ENCODE data around the gene NME4. TPM values are rescaled to one million over a fixed set of nuclear protein-coding genes. Genes with fewer than 3 reads are reported as not detected.

NME4 gene
- total RNA-seq, 4 donors from 2014 or later = 114 to 158 (median 124) TPM

DNA sequence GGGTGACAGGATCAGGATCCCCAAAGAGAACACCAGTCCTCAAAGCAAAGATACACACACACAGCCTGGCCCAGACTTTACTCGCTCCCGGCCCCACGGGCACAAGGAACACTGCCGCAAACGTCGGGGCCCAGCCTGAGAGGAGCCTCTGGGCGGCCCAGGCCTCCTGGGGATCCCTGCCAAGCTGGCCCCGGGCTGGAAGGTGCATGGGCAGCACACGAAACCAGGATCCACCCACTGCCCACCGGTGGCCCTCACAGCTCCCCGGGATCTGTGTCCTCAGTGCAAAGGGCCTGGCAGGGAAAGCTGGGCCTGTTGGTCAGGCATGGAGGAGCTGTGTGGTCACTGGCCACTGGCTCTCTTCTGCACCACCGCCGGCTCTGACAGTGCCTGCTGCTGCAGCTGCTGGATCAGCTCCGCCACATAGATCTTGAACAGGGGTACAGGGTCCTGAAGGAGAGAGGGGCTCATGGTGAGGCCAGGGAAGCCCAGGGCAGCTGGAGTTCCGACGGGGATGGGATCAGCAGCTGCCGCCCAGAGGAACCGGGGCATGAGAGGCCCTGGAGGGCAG lies 29.6 kb upstream of the NME4 start:
- Histone ChIP-seq H3K27ac (replicated peaks in 1 of 4) (no peak overlapping the region), H3K9me3 (no peaks in the 10 kb centered on the region), H3K36me3 (peaks cover 29 to 46% (median 44%) of the 10 kb centered on the region in 4 donors), H3K4me1 (peaks cover 14 to 27% (median 24%) of the 10 kb centered on the region in 4 donors), H3K4me3 (no peak overlapping the region), H3K27me3 (peaks cover 0 to 26% (median 0%) of the 10 kb centered on the region in 4 donors)
- WGBS = 85% methylated on average over 9 of the region's 18 CpGs
- no peak for DNase-seq (ENCODE audit: extremely low spot score)
- no peak for TF ChIP-seq POLR2AphosphoS5 (IDR thresholded peaks at IDR 0.05)
- TF ChIP-seq POLR2A (IDR thresholded peaks at IDR 0.05; ENCODE audit: low read depth) = no peak
- TF ChIP-seq EP300 (IDR thresholded peaks at IDR 0.05) = no peak
- TF ChIP-seq, protein P1, sequence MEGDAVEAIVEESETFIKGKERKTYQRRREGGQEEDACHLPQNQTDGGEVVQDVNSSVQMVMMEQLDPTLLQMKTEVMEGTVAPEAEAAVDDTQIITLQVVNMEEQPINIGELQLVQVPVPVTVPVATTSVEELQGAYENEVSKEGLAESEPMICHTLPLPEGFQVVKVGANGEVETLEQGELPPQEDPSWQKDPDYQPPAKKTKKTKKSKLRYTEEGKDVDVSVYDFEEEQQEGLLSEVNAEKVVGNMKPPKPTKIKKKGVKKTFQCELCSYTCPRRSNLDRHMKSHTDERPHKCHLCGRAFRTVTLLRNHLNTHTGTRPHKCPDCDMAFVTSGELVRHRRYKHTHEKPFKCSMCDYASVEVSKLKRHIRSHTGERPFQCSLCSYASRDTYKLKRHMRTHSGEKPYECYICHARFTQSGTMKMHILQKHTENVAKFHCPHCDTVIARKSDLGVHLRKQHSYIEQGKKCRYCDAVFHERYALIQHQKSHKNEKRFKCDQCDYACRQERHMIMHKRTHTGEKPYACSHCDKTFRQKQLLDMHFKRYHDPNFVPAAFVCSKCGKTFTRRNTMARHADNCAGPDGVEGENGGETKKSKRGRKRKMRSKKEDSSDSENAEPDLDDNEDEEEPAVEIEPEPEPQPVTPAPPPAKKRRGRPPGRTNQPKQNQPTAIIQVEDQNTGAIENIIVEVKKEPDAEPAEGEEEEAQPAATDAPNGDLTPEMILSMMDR (IDR thresholded peaks at IDR 0.05) = no peak
- intact Hi-C loops (cut with DNase I) = no loop called here

DNA sequence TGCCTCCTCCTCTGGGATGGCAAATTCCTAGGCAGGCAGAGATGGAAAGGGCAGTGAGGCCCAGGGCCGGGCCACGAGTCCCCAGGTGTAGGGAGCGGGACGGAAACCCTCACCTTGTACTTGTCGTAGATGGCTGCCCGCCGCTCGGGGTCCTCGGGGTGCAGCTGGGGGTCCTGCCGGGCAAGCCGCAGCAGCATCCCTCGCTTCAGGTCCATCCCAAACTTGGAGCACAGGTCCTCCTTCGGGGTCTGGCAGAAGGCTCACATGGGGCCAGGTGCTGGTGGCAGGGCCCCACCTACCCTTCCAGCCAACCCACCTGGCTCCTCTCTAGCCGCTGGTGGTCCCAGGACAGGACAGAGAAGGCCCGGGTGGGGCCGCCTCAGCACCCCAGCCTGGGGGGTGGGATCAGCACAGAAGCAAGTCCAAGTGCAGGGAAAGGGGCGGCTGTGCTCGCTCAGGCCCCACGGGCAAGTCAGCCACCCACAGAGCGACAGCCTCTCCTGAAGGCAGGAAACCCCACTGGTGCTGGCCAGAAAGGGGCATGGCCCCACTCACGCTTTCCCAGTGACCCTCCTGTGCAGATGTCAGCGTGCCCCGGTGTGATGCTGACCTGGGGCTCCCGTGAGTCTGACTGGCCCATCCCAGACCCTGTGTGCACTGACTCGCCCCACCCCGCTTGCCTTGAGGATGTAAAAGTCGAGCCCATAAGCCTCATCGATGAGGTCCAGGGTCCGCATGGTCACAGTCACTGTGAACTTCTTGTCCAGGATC lies 28.4 kb upstream of the NME4 start:
- Histone ChIP-seq H3K9me3 (no peaks in the 10 kb centered on the region), H3K27me3 (peaks cover 0 to 15% (median 0%) of the 10 kb centered on the region in 4 donors), H3K27ac (replicated peaks in 1 of 4) (no peak overlapping the region), H3K4me3 (no peak overlapping the region), H3K36me3 (peaks cover 29 to 58% (median 55%) of the 10 kb centered on the region in 4 donors), H3K4me1 (peaks cover 14 to 26% (median 23%) of the 10 kb centered on the region in 4 donors)
- intact Hi-C loops (cut with DNase I) = no loop called here
- no peak for DNase-seq (ENCODE audit: extremely low spot score)
- 91% methylated on average over 18 of the region's 29 CpGs for WGBS
- TF ChIP-seq POLR2AphosphoS5 (IDR thresholded peaks at IDR 0.05) (no peak), EP300 (IDR thresholded peaks at IDR 0.05) (no peak), POLR2A (IDR thresholded peaks at IDR 0.05; ENCODE audit: low read depth) (no peak)
- TF ChIP-seq, protein P1 (IDR thresholded peaks at IDR 0.05) = no peak

DNA sequence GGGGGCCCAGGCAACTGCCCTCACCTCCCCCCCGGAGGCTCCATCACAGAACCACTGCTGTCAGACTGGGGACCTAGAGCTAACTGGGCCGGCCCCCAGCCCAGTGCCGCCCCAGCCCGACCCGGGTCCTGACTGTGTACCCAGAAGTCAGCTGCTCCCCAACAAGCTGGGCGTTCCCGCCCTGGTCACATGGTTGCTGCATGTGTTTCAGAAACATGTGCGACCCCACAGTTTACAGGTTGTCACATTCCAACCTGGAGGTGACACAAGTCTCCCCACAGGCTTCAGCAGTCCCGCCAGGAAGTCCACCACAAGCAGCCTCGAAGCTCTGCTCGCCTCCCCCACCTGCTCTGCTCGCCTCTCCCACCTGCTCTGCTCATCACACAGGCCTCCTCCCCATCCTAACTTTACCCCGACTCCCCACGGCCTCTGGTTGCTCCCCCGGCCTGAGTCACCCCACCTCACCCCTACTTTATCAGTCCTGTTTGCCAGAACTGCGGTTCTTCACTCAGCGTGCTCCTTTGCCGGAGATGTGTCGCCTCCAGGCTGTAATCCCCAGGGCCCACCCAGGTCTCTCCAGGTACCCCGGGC lies 27.6 kb upstream of the NME4 start:
- Histone ChIP-seq H3K27ac (replicated peaks in 1 of 4) (no peak overlapping the region), H3K27me3 (peaks cover 0 to 7% (median 0%) of the 10 kb centered on the region in 4 donors), H3K4me3 (peak overlapping the region in 3 of 4 donors; percentile 56 to 62 (median 57)), H3K4me1 (peaks cover 14 to 26% (median 23%) of the 10 kb centered on the region in 4 donors), H3K9me3 (no peaks in the 10 kb centered on the region), H3K36me3 (peaks cover 36 to 66% (median 62%) of the 10 kb centered on the region in 4 donors)
- intact Hi-C loops (cut with DNase I) = no loop called here
- DNase-seq (ENCODE audit: extremely low spot score) = no peak
- TF ChIP-seq POLR2A (IDR thresholded peaks at IDR 0.05; ENCODE audit: low read depth) (no peak), POLR2AphosphoS5 (IDR thresholded peaks at IDR 0.05) (no peak), EP300 (IDR thresholded peaks at IDR 0.05) (no peak)
- TF ChIP-seq, protein P1 (IDR thresholded peaks at IDR 0.05) = no peak
- WGBS = 86% methylated on average over 16 of the region's 20 CpGs

DNA sequence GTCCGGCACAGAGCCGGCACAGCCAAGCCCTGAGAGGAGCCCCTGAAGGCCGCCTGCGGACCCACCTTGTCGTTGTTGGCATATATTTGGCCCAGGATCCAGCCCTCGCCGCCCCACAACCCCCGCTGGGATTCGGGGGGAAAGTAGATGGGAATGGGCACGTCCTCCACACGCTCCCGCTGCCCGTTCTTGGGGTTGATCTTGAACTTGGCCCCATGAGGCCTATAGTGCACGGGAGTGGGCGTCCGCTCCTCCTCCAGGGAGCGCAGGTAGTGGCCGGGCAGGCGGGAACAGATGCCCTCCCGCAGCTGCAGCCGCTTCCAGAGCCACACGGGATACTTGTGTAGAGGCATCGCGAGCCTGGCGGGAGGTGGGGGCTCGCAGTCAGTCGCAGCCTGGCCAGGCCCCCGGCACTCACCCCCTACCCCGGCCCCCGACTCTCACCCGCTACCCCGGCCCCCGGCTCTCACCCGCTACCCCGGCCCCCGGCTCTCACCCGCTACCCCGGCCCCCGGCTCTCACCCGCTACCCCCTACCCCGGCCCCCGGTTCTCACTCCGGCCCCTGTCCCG lies 27.0 kb upstream of the NME4 start:
- peaks cover 14 to 26% (median 23%) of the 10 kb centered on the region in 4 donors for H3K4me1 ChIP-seq
- H3K27me3 ChIP-seq = peaks cover 0 to under 1% (median 0%) of the 10 kb centered on the region in 4 donors
- TF ChIP-seq POLR2A (IDR thresholded peaks at IDR 0.05; ENCODE audit: low read depth) (no peak), EP300 (IDR thresholded peaks at IDR 0.05) (no peak), POLR2AphosphoS5 (IDR thresholded peaks at IDR 0.05) (no peak)
- TF ChIP-seq, protein P1 (IDR thresholded peaks at IDR 0.05) = no peak
- H3K4me3 ChIP-seq = peak overlapping the region; percentile 56 to 62 (median 60)
- no peaks in the 10 kb centered on the region for H3K9me3 ChIP-seq
- peaks cover 42 to 72% (median 68%) of the 10 kb centered on the region in 4 donors for H3K36me3 ChIP-seq
- intact Hi-C loops (cut with DNase I) = loop anchor here (1.0 kb wide), 1 partner anchor 17 kb away; no protein-coding TSS in a partner anchor
- peak overlapping the region in 3 of 4 donors; percentile 68 to 84 (median 73) for H3K27ac ChIP-seq (replicated peaks in 1 of 4)
- WGBS = 66% methylated on average over 7 of the region's 44 CpGs
- no peak for DNase-seq (ENCODE audit: extremely low spot score)

Data from esophagus muscularis mucosa (tissue), 4 donors.